ENCODE data around the gene SRCIN1.

The SRCIN1 gene

DNA sequence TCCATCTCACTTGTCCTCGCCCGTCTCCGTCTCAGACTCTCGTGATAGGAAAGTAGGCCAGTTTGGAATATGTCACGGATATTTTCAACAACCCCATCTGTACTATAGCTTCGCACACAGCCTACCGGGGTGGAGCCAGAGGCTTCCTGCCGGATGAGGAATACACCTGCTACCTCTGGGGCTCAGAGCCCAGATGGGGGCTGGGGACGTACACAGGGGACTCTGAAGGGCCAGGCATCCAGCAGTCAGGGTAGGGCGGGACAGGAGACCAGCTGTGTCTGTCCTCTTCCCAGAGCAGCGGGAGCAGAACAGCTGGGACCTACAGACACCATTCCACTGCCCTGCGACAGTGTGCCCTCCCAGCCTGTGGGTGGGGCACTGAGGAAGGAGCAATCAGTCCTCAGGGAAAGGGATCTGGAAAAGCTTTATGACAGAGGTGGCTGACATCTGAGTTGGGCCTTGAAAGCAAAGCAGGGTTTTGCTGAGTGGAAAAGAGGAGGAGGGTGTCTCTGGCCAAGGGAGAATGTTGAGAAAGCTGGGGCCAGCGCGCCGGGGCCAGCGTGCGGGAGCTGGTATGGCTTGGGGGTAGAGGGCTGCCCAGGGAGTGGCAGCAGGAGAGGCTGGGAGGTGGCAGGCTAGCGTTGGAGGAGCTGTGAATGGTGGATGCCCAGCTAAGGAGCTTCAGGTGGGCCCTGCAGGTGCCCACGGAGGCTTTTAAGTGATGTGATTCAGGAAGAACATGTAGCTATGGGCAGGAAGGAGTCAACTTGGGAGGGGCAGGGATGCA, 11.5 kb upstream of the SRCIN1 start:
- H3K9me3 ChIP-seq (ENCODE audit: control insufficient read depth, low read length), result no peaks in the 10 kb centered on the region
- 79 to 82% methylated on average over 19 of the region's 19 CpGs for WGBS, 2 experiments
- H3K27me3 ChIP-seq (ENCODE audit: control insufficient read depth, insufficient read depth, low read length, poor library complexity, severe bottlenecking), result no peaks in the 10 kb centered on the region
- H3K4me3 ChIP-seq (ENCODE audit: insufficient read depth, low read depth, low read length), result no peak overlapping the region
- H3K4me1 ChIP-seq (ENCODE audit: control insufficient read depth, insufficient read depth, low read length), result peaks cover 10% of the 10 kb centered on the region
- H3K27ac ChIP-seq (ENCODE audit: insufficient read depth, low read depth, low read length, poor library complexity, severe bottlenecking), result no peak overlapping the region
- H3K36me3 ChIP-seq (ENCODE audit: control insufficient read depth, insufficient read depth, low read length), result no peaks in the 10 kb centered on the region

DNA sequence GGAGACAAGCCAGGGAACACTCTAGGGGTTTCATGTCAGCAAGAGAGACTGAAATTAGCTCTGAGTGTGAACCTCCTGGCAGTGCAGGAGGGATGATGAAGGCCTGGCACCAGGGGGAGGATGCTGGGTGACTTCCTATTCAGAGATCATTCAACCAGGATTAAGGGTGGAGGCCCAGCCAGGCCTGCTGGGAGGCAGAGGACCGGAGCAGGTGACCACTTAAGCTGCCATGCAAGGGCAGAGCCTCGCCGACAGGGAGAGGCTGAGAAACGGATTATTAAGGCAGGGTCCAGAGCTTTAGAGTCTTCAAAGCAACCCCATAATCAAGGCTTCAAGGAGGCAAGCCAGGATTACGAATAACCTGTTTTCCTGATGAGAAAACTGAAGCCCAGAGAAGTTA, 10.6 kb upstream of the SRCIN1 start:
- Histone ChIP-seq H3K4me3 (ENCODE audit: insufficient read depth, low read depth, low read length) (no peak overlapping the region), H3K27ac (ENCODE audit: insufficient read depth, low read depth, low read length, poor library complexity, severe bottlenecking) (no peak overlapping the region), H3K27me3 (ENCODE audit: control insufficient read depth, insufficient read depth, low read length, poor library complexity, severe bottlenecking) (no peaks in the 10 kb centered on the region), H3K9me3 (ENCODE audit: control insufficient read depth, low read length) (peaks cover 3% of the 10 kb centered on the region), H3K36me3 (ENCODE audit: control insufficient read depth, insufficient read depth, low read length) (no peaks in the 10 kb centered on the region), H3K4me1 (ENCODE audit: control insufficient read depth, insufficient read depth, low read length) (peaks cover 10% of the 10 kb centered on the region)
- WGBS, 2 experiments, result 64 to 75% methylated on average over 5 of the region's 5 CpGs

DNA sequence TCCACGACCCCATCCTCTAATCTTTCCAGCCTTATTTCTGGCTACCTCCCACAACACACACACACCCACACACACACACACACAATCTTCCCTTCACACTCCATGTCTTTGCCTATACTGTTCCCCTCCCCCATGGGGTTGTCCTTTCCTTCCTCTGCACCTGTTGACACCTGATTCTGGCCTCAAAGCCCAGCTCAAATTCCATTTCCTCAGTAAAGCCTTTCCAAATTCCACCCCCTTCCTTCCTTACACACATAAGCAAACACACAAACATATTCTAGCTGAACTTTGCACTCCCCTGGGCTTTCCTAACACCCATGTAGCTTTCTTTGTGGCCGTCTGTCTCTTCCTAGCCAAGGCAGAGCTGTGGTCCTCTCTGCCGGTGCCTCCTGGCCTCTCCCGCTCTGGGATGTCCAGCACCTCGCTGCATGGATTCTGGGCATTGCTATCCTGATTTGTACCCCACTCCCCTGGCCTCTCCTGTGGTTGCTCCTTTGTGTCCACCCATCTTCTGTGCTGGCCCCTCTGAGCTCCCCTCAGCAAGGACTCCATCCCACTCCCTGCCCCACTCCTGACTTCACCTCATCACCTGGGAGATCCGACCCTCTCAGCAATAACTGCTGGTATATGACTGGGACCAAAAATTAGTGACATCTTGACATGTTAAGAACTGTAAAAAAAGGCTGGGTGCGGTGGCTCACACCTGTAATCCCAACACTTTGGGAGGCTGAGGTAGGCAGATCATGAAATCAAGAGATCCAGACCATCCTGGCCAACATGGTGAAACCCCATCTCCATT, 8.4 kb upstream of the SRCIN1 start:
- Histone ChIP-seq H3K9me3 (ENCODE audit: control insufficient read depth, low read length) (peaks cover 3% of the 10 kb centered on the region), H3K4me3 (ENCODE audit: insufficient read depth, low read depth, low read length) (no peak overlapping the region), H3K27me3 (ENCODE audit: control insufficient read depth, insufficient read depth, low read length, poor library complexity, severe bottlenecking) (no peaks in the 10 kb centered on the region), H3K36me3 (ENCODE audit: control insufficient read depth, insufficient read depth, low read length) (no peaks in the 10 kb centered on the region), H3K27ac (ENCODE audit: insufficient read depth, low read depth, low read length, poor library complexity, severe bottlenecking) (no peak overlapping the region), H3K4me1 (ENCODE audit: control insufficient read depth, insufficient read depth, low read length) (peaks cover 18% of the 10 kb centered on the region)
- 81 to 85% methylated on average over 7 of the region's 7 CpGs for WGBS, 2 experiments

DNA sequence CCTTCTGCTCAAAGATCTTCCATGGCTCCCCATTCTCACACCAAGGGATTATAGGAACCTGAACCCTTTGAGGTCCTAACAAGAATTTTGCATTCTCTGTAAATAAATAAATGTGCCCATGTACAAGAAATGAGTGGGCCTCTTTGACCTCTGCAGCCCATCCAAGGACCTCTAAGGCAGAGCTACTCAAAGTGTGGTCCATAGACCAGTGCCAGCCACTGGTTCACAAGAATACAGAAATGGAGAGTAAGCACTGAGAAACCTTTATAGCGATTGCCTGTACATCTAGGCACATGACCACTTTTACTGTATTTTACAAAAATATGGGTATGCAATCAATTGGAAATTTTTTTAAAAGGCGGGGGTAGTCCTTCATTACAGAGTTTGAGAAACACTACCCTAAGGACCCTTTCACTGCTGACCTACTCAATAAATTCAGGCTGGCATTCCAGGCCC, 7.8 kb upstream of the SRCIN1 start:
- no peaks in the 10 kb centered on the region for H3K36me3 ChIP-seq (ENCODE audit: control insufficient read depth, insufficient read depth, low read length)
- peaks cover 24% of the 10 kb centered on the region for H3K4me1 ChIP-seq (ENCODE audit: control insufficient read depth, insufficient read depth, low read length)
- H3K27ac ChIP-seq (ENCODE audit: insufficient read depth, low read depth, low read length, poor library complexity, severe bottlenecking), result no peak overlapping the region
- H3K9me3 ChIP-seq (ENCODE audit: control insufficient read depth, low read length), result peaks cover 3% of the 10 kb centered on the region
- H3K27me3 ChIP-seq (ENCODE audit: control insufficient read depth, insufficient read depth, low read length, poor library complexity, severe bottlenecking), result no peaks in the 10 kb centered on the region
- 95 to 97% methylated on average over 2 of the region's 2 CpGs for WGBS, 2 experiments
- H3K4me3 ChIP-seq (ENCODE audit: insufficient read depth, low read depth, low read length), result no peak overlapping the region

DNA sequence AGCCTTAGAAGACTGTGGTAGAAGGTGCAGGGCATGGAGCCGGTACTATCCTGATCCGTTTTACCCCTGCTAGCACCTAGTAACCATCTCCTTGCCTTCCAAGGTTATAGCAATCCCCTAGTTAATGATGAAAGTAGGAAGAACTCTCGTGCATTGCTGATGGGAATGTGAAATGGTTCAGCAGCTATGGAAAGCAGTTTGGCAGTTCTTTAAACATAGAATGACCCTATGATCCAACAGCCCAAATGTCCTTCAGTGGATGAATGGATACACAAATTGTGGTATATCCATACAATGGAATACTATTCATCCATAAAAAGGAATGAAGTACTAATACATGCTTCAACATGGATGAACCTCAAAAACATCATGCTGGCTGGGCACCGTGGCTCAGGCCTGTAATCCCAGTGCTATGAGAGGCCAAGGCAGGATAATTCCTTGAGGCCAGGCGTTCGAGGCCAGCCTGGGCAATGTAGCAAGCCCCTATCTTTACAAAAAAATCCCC, 6.2 kb upstream of the SRCIN1 start:
- Histone ChIP-seq H3K4me1 (ENCODE audit: control insufficient read depth, insufficient read depth, low read length) (peaks cover 25% of the 10 kb centered on the region), H3K36me3 (ENCODE audit: control insufficient read depth, insufficient read depth, low read length) (no peaks in the 10 kb centered on the region), H3K27me3 (ENCODE audit: control insufficient read depth, insufficient read depth, low read length, poor library complexity, severe bottlenecking) (peaks cover 3% of the 10 kb centered on the region), H3K4me3 (ENCODE audit: insufficient read depth, low read depth, low read length) (no peak overlapping the region), H3K9me3 (ENCODE audit: control insufficient read depth, low read length) (peaks cover 3% of the 10 kb centered on the region), H3K27ac (ENCODE audit: insufficient read depth, low read depth, low read length, poor library complexity, severe bottlenecking) (no peak overlapping the region)
- 93% methylated on average over 6 of the region's 6 CpGs for WGBS, 2 experiments

GRCh38 chr17:38611070-38611786, 5.5 kb upstream of the SRCIN1 start:
- 88 to 93% methylated on average over 11 of the region's 11 CpGs for WGBS, 2 experiments

DNA sequence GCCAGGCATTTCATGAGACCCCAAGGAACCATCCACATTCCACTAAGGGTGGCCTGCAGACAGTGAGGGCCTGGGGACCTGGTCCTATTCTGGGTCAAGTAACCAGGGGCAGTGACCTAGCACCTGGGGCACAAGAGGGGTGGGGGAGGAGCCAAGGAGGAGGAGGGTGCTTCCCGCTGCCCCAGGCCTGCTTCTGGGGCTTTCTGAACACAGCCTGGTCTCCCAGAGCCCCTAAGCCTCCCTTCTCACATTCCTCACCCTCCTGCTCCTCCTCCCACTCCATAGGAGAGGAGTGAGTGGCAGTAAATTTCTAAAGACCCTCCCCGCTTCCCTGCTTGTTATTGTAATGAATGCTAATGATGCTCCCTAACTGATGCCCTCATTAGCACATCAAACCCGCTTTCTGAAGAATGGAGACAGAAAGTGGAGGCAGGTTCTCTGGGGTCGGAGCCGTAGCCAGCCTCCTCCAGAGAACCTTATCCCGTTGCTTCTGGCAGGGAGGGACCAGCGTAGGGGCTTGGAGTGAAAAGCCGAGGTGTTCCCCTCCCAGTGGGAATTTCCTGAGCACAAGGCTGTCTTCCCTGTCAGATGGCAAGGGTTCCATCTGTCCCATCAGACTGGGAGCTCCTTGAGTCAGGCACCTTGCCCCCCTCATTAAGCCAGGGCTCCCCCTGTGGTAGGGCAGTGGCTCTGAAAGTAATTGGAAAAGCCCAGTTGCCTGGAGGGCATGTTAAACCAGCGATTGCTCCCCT, 3.7 kb upstream of the SRCIN1 start:
- 4 to 5% methylated on average over 7 to 8 of the region's 9 CpGs for WGBS, 2 experiments
- Histone ChIP-seq H3K27me3 (ENCODE audit: control insufficient read depth, insufficient read depth, low read length, poor library complexity, severe bottlenecking) (peaks cover 5% of the 10 kb centered on the region), H3K27ac (ENCODE audit: insufficient read depth, low read depth, low read length, poor library complexity, severe bottlenecking) (peak overlapping the region; percentile 50)

More at GRCh38 chr17:38611070-38611786, 5.5 kb upstream of the SRCIN1 start:
- H3K4me3 ChIP-seq (ENCODE audit: insufficient read depth, low read depth, low read length), result no peak overlapping the region
- peaks cover 5% of the 10 kb centered on the region for H3K27me3 ChIP-seq (ENCODE audit: control insufficient read depth, insufficient read depth, low read length, poor library complexity, severe bottlenecking)
- H3K9me3 ChIP-seq (ENCODE audit: control insufficient read depth, low read length), result peaks cover 3% of the 10 kb centered on the region
- H3K27ac ChIP-seq (ENCODE audit: insufficient read depth, low read depth, low read length, poor library complexity, severe bottlenecking), result no peak overlapping the region
- no peaks in the 10 kb centered on the region for H3K36me3 ChIP-seq (ENCODE audit: control insufficient read depth, insufficient read depth, low read length)
- H3K4me1 ChIP-seq (ENCODE audit: control insufficient read depth, insufficient read depth, low read length), result peaks cover 24% of the 10 kb centered on the region

DNA sequence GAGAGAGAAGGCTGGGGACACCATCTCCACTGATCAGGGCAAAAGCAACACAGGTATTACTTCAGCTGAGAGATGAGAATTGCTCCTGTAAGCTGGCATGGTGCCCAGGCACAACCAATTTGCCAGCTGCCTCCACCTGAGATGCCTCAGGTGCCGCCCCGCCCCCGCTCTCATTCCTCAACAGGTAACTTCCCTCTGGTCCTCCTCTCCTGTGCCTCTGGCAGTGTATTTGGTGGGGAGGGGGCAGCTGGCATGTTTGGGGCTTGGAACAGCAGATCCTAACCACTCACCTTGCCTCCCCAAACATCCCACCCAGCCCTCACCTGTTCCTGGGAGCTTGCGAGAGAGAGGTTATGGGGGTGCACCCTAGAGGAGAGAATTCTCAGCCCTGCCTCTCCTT, 2.9 kb upstream of the SRCIN1 start:
- Histone ChIP-seq H3K9me3 (ENCODE audit: control insufficient read depth, low read length) (peaks cover 3% of the 10 kb centered on the region), H3K4me3 (ENCODE audit: insufficient read depth, low read depth, low read length) (no peak overlapping the region), H3K36me3 (ENCODE audit: control insufficient read depth, insufficient read depth, low read length) (no peaks in the 10 kb centered on the region), H3K27me3 (ENCODE audit: control insufficient read depth, insufficient read depth, low read length, poor library complexity, severe bottlenecking) (peaks cover 5% of the 10 kb centered on the region), H3K4me1 (ENCODE audit: control insufficient read depth, insufficient read depth, low read length) (peaks cover 39% of the 10 kb centered on the region), H3K27ac (ENCODE audit: insufficient read depth, low read depth, low read length, poor library complexity, severe bottlenecking) (no peak overlapping the region)
- WGBS, 2 experiments, result 84 to 94% methylated on average over 4 of the region's 4 CpGs

More for the DNA sequence above, 3.7 kb upstream of the SRCIN1 start:
- no peaks in the 10 kb centered on the region for H3K36me3 ChIP-seq (ENCODE audit: control insufficient read depth, insufficient read depth, low read length)
- peaks cover 31% of the 10 kb centered on the region for H3K4me1 ChIP-seq (ENCODE audit: control insufficient read depth, insufficient read depth, low read length)
- H3K9me3 ChIP-seq (ENCODE audit: control insufficient read depth, low read length), result peaks cover 3% of the 10 kb centered on the region
- H3K4me3 ChIP-seq (ENCODE audit: insufficient read depth, low read depth, low read length), result no peak overlapping the region
